Keratinocyte (primary cell): ENCODE results near the gene METTL2B. TPM values are rescaled to one million over a fixed set of nuclear protein-coding genes. Genes with fewer than 3 reads are reported as not detected.

Experiments used
- DNase-seq: peaks from one replicate; pipeline ENCODE4 v3.0.0-alpha.2; 2011; ENCODE audit warnings: low read depth, missing footprints, low spot score
- FAIRE-seq: peaks from 2 replicates; lab custom pipeline; 2011; peaks lifted over from hg19 to GRCh38; lab: Jason Lieb, UNC
- H2AFZ ChIP-seq: 2 replicates; pipeline ENCODE4 v1.6.0; 2012; ENCODE audit warnings: low read length, control low read depth, inconsistent platforms; ENCODE audit not compliant: control insufficient read depth
- H3K27ac ChIP-seq: 2 replicates; pipeline ENCODE4 v1.5.1; 2011; ENCODE audit warnings: low read length; ENCODE audit not compliant: control insufficient read depth, insufficient read depth
- H3K27me3 ChIP-seq: 3 replicates; pipeline ENCODE4 v1.6.0; 2011; ENCODE audit warnings: low read length; ENCODE audit not compliant: control insufficient read depth, insufficient read depth; ENCODE audit errors: extremely low read depth
- H3K36me3 ChIP-seq, 2 experiments: 2 replicates in 1 of 2; 3 replicates in 1 of 2; pipeline ENCODE4 v1.5.1; 2011; ENCODE audit warnings: low read length in 2 of 2, mild to moderate bottlenecking in 1 of 2; ENCODE audit not compliant: control insufficient read depth in 2 of 2, insufficient read depth in 2 of 2; ENCODE audit errors: extremely low read depth in 1 of 2
- H3K4me1 ChIP-seq: 3 replicates; pipeline ENCODE4 v1.5.1; 2011; ENCODE audit warnings: low read length; ENCODE audit not compliant: control insufficient read depth, insufficient read depth; ENCODE audit errors: extremely low read depth
- H3K4me2 ChIP-seq: 3 replicates; pipeline ENCODE4 v1.6.0; 2011; ENCODE audit warnings: low read depth, low read length; ENCODE audit not compliant: control insufficient read depth, insufficient read depth; ENCODE audit errors: extremely low read depth
- H3K4me3 ChIP-seq, 3 experiments: fragments of 200-600 bp in 1 of 3; sonication (generic) in 1 of 3; 2 replicates in 2 of 3; 3 replicates in 1 of 3; pipeline ENCODE4 v1.5.1; 2011 to 2016; ENCODE audit warnings: low read length in 3 of 3, mild to moderate bottlenecking in 3 of 3, control low read depth in 2 of 3, inconsistent platforms in 1 of 3, low read depth in 1 of 3, mixed read lengths in 1 of 3, mixed run types in 1 of 3, moderate library complexity in 1 of 3; ENCODE audit not compliant: control insufficient read depth in 2 of 3, insufficient read depth in 2 of 3; ENCODE audit errors: extremely low read depth in 1 of 3
- H3K79me2 ChIP-seq: 2 replicates; pipeline ENCODE4 v1.6.0; 2012; ENCODE audit warnings: low read length; ENCODE audit not compliant: control insufficient read depth, insufficient read depth
- H3K9ac ChIP-seq: 3 replicates; pipeline ENCODE4 v1.6.0; 2011; ENCODE audit warnings: low read length; ENCODE audit not compliant: control insufficient read depth, insufficient read depth; ENCODE audit errors: extremely low read depth
- H3K9me1 ChIP-seq: 3 replicates; pipeline ENCODE4 v1.6.0; 2011; ENCODE audit warnings: low read length; ENCODE audit not compliant: control insufficient read depth, insufficient read depth; ENCODE audit errors: extremely low read depth
- H3K9me3 ChIP-seq: 2 replicates; pipeline ENCODE4 v1.5.1; 2012; ENCODE audit warnings: low read depth, low read length; ENCODE audit not compliant: control insufficient read depth
- H4K20me1 ChIP-seq: 3 replicates; pipeline ENCODE4 v1.6.0; 2011; ENCODE audit warnings: low read length; ENCODE audit not compliant: control insufficient read depth, insufficient read depth; ENCODE audit errors: extremely low read depth
- EZH2 ChIP-seq: IDR thresholded peaks from one replicate; pipeline ENCODE4 v1.6.1; 2012; ENCODE audit warnings: inconsistent platforms, mild to moderate bottlenecking, low read length, moderate library complexity
- dilution Hi-C: fragments of 300-500 bp; cut with MboI; formaldehyde crosslinking; loops from one replicate; pipeline ENCODE4 v1.7.0; 2020; ENCODE audit warnings: low sequenced_read_pairs; ENCODE audit not compliant: extremely low pct_ligation_motif_present
- polyA plus RNA-seq, 5 experiments: library from polyadenylated mRNA; depleted of rRNA in 3 of 5; stranded (reverse) in 3 of 5; stranded (forward) in 1 of 5; unstranded in 1 of 5; fragments of >200 nt; gene quantifications; 1 replicate in 1 of 5; 2 replicates in 3 of 5; 3 replicates in 1 of 5; pipeline versions ENCODE4 v1.2.1 to v1.2.3, GENCODE V29; 2011 to 2012; ENCODE audit warnings: missing spikeins in 2 of 5, low read depth in 1 of 5, low replicate concordance in 1 of 5
- TF ChIP-seq, protein P1 (sequence below), 3 experiments: IDR thresholded peaks in 1 of 3; conservative IDR thresholded peaks in 1 of 3; optimal IDR thresholded peaks in 1 of 3; 2 replicates in 2 of 3; 3 replicates in 1 of 3; pipeline versions ENCODE3 to v1.5.1; 2011; ENCODE audit warnings: low read length in 3 of 3, mild to moderate bottlenecking in 3 of 3, moderate library complexity in 2 of 3, control low read depth in 1 of 3, inconsistent platforms in 1 of 3; ENCODE audit not compliant: insufficient read depth in 2 of 3; ENCODE audit errors: extremely low read depth in 1 of 3

The METTL2B gene
- polyA plus RNA-seq, 1 donor (not counting 4 experiments of a cell fraction or from before 2014, with no cell fraction given): 30.7 TPM

DNA sequence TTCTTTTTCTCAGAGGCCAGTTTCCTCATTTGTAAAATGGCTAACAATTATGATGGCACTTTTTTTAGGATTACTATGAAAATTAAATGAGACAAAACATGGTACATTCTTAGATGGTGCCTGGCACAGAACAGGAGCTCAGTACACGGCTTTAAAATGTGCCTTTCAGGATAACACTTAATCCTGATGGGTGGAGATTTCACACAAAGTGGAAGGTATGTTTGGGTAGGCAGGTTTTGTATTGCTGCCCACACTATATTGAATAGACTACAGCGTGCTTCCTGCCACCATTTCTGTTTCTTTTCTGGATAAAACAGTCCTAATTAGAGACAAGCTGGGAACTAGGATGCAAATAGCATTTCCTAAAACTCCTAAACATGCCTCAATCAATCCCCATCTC, 44.8 kb upstream of the METTL2B start:
- Histone ChIP-seq H2AFZ (no peak overlapping the region), H3K4me3 (no peak overlapping the region), H4K20me1 (no peaks in the 10 kb centered on the region), H3K9me1 (no peaks in the 10 kb centered on the region), H3K27ac (no peak overlapping the region), H3K27me3 (no peaks in the 10 kb centered on the region), H3K4me1 (no peaks in the 10 kb centered on the region), H3K9me3 (no peaks in the 10 kb centered on the region), H3K4me2 (no peak overlapping the region), H3K9ac (no peak overlapping the region), H3K36me3 (no peaks in the 10 kb centered on the region), H3K79me2 (no peaks in the 10 kb centered on the region)
- dilution Hi-C loops: no loop called here
- no peak for TF ChIP-seq EZH2
- TF ChIP-seq, protein P1, sequence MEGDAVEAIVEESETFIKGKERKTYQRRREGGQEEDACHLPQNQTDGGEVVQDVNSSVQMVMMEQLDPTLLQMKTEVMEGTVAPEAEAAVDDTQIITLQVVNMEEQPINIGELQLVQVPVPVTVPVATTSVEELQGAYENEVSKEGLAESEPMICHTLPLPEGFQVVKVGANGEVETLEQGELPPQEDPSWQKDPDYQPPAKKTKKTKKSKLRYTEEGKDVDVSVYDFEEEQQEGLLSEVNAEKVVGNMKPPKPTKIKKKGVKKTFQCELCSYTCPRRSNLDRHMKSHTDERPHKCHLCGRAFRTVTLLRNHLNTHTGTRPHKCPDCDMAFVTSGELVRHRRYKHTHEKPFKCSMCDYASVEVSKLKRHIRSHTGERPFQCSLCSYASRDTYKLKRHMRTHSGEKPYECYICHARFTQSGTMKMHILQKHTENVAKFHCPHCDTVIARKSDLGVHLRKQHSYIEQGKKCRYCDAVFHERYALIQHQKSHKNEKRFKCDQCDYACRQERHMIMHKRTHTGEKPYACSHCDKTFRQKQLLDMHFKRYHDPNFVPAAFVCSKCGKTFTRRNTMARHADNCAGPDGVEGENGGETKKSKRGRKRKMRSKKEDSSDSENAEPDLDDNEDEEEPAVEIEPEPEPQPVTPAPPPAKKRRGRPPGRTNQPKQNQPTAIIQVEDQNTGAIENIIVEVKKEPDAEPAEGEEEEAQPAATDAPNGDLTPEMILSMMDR (optimal IDR thresholded peaks at IDR 0.05 in 1 of 3, IDR thresholded peaks at IDR 0.05 in 1 of 3, conservative IDR thresholded peaks at IDR 0.05 in 1 of 3; ENCODE audit: extremely low read depth in 1 of 3, insufficient read depth in 2 of 3, low read length in 3 of 3): no peak
- no peak for FAIRE-seq
- no peak for DNase-seq

DNA sequence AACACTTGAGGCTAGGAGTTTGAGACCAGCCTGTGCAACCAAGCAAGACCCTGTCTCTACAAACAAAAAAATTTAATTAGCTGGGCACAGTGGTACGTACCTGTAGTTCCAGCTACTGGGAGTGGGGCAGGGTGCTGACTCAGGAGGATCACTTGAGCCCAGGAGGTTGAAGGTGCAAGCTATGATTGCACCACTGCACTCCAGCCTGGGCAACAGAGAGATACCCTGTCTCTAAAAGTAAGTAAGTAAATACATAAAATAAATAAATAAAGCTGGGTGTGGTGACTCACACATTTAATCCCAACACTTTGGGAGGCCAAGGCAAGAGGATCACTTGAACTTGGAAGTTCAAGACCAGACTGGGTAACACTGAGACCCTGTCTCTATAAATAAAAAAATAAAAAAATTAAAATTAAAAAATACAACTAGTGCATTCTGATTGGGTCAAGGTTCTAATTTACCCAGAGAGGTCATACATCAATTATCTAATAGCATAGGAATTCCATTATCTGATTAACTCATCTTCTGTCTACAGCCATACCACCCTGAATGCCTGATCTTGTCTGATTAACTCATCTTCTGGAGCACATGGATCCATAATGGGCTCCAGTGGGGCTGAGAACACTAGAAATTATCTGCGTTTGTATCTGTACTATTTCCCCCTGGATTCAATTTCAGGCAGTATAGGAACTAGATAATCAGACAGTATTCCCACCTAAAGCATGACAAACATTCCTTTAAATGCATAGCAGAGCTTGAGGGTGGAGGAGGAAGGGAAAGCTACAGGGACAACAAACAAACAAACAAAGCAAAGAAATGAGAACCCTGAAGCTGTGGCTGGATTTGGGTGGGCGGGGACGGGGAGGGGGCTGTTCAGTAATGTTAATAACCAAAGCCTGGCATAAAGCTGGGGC, 41.9 kb upstream of the METTL2B start:
- dilution Hi-C loops: no loop called here
- Histone ChIP-seq H3K9me1 (no peaks in the 10 kb centered on the region), H3K4me1 (no peaks in the 10 kb centered on the region)

More for the DNA sequence above, 41.9 kb upstream of the METTL2B start:
- Histone ChIP-seq H4K20me1 (no peaks in the 10 kb centered on the region), H3K27ac (no peak overlapping the region), H2AFZ (no peak overlapping the region), H3K79me2 (no peaks in the 10 kb centered on the region), H3K36me3 (no peaks in the 10 kb centered on the region), H3K4me2 (no peak overlapping the region), H3K4me3 (no peak overlapping the region), H3K9ac (no peak overlapping the region), H3K9me3 (no peaks in the 10 kb centered on the region), H3K27me3 (no peaks in the 10 kb centered on the region)
- FAIRE-seq (no peak), DNase-seq (no peak)
- TF ChIP-seq EZH2: no peak
- TF ChIP-seq, protein P1 (optimal IDR thresholded peaks at IDR 0.05 in 1 of 3, IDR thresholded peaks at IDR 0.05 in 1 of 3, conservative IDR thresholded peaks at IDR 0.05 in 1 of 3; ENCODE audit: extremely low read depth in 1 of 3, insufficient read depth in 2 of 3, low read length in 3 of 3): no peak
